ENCODE data around the gene DAD1. TPM values are rescaled to one million over a fixed set of nuclear protein-coding genes. Genes with fewer than 3 reads are reported as not detected.

Gene DAD1
- total and polyA plus RNA-seq, 2 of the 8 experiments (the other 6 are each of a cell fraction or from before 2014, with no cell fraction given): 131 to 440 TPM

DNA sequence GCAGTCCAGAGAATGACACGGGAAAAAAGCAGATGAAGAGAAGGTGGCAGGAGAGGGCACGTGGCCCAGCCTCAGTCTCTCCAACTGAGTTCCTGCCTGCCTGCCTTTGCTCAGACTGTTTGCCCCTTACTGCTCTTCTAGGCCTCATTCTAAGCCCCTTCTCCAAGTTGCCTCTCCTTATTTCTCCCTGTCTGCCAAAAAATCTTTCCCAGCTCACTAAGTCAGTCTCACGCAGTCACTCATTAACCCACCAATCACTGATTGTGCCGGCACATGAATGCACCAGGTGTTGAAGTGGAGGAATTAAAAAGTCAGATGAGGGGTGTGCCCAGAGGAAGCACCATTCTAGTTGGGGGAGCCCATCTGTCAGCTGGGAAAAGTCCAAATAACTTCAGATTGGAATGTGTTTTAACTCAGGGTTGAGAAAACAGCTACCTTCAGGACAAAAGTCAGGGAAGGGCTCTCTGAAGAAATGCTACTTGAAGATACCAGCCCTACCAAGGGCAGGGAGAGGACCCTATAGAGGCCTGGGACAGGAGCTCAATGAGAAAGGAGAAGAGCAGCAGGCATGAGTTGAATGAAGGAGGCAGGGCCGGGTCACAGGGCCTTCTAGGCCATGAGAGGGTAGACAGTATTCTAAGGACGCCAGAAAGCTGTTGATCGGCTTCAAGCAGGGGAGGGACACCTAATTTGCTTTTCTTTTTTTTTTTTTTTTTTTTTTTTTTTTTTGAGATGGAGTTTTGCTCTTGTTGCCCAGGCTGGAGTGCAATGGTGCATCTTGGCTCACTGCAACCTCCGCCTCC lies 40.9 kb downstream of the DAD1 start:
- Histone ChIP-seq H3K4ac (replicated peaks; ENCODE audit: insufficient read length, low read depth, low read length) (peak overlapping the region; percentile 66), H3K56ac (replicated peaks; ENCODE audit: insufficient read length, low read depth, low read length) (no peak overlapping the region), H3K4me1 (replicated peaks in 1 of 4; ENCODE audit: control insufficient read depth in 3 of 4, insufficient read depth in 4 of 4, low read length in 3 of 4) (peaks cover 11 to 21% (median 14%) of the 10 kb centered on the region in 4 experiments), H3K4me3 (ENCODE audit: extremely low read depth in 1 of 4, insufficient read depth in 2 of 4, low read depth in 3 of 4, low read length in 4 of 4) (no peak overlapping the region), H3K27ac (ENCODE audit: low read depth, low read length) (no peak overlapping the region), H3K9ac (replicated peaks in 1 of 4; ENCODE audit: extremely low read depth in 1 of 4, low read depth in 3 of 4, low read length in 3 of 4) (no peak overlapping the region), H4K20me1 (replicated peaks in 1 of 2; ENCODE audit: control insufficient read depth in 1 of 2, insufficient read depth in 2 of 2, low read length in 2 of 2) (no peaks in the 10 kb centered on the region), H3K23me2 (ENCODE audit: low read depth, low read length) (no peaks in the 10 kb centered on the region), H3K23ac (ENCODE audit: insufficient read length) (no peak overlapping the region), H2BK20ac (ENCODE audit: low read length) (peak overlapping the region; percentile 88), H2BK12ac (ENCODE audit: low read depth, low read length) (peak overlapping the region; percentile 3; the same call in 1 of the 2 replicates), H3K18ac (ENCODE audit: extremely low read depth, low read length) (peak overlapping the region; percentile 72; the same call in 1 of the 2 replicates), H2BK15ac (ENCODE audit: low read length) (no peak overlapping the region; the same call in 1 of the 2 replicates), H2AFZ (ENCODE audit: low read length) (no peak overlapping the region), H3K27me3 (replicated peaks in 1 of 4; ENCODE audit: control insufficient read depth in 3 of 4, extremely low read depth in 1 of 4, insufficient read depth in 3 of 4, low read length in 3 of 4) (peaks cover 0 to 2% (median 0%) of the 10 kb centered on the region in 4 experiments; a peak in 2 of 7 replicates), H2AK5ac (ENCODE audit: low read depth, low read length) (peak overlapping the region; percentile 10; the same call in 1 of the 2 replicates), H4K8ac (ENCODE audit: extremely low read depth, insufficient read depth, low read length) (no peak overlapping the region), H3K9me3 (ENCODE audit: insufficient read depth in 2 of 2, low read depth in 1 of 2, low read length in 1 of 2) (no peaks in the 10 kb centered on the region), H4K91ac (replicated peaks; ENCODE audit: insufficient read length, low read length) (peak overlapping the region; percentile 92), H3K79me1 (ENCODE audit: low read depth, low read length) (no peaks in the 10 kb centered on the region), H3K4me2 (ENCODE audit: insufficient read depth in 1 of 2, low read depth in 2 of 2, low read length in 2 of 2) (no peak overlapping the region), H3K14ac (ENCODE audit: insufficient read length) (no peak overlapping the region), H3K79me2 (ENCODE audit: control insufficient read depth in 1 of 2, insufficient read depth in 2 of 2, low read length in 2 of 2) (no peaks in the 10 kb centered on the region), H3K36me3 (ENCODE audit: control insufficient read depth in 2 of 4, insufficient read depth in 4 of 4, low read length in 3 of 4) (no peaks in the 10 kb centered on the region), H4K5ac (ENCODE audit: insufficient read length, low read depth, low read length) (no peak overlapping the region), H2BK5ac (ENCODE audit: low read depth, low read length) (peak overlapping the region; percentile 87; the same call in 1 of the 2 replicates), H2BK120ac (replicated peaks; ENCODE audit: low read depth, low read length) (peak overlapping the region; percentile 16)
- DNase-seq (ENCODE audit: low read depth in 1 of 2, low spot score in 2 of 2) (no peak), FAIRE-seq (no peak)
- ChIA-PET POLR2A (ENCODE audit: partially characterized antibody) (interaction anchor here (1.2 to 1.5 kb wide), 2 partner anchors 20 to 274 kb away, joined by 3 read pairs; no protein-coding TSS in a partner anchor), CTCF (ENCODE audit: partially characterized antibody) (interaction anchor here (0.9 to 3.5 kb wide), 5 partner anchors 8 to 82 kb away, joined by 3 to 20 read pairs (median 4); no protein-coding TSS in a partner anchor)
- WGBS, 2 experiments (ENCODE audit: extremely low coverage in 1 of 2, insufficient coverage in 1 of 2, insufficient read length in 1 of 2, insufficient replicate concordance in 2 of 2, low coverage in 1 of 2, low lambda C conversion rate in 2 of 2, missing lambda C conversion rate in 1 of 2): 92% methylated on average over 7 of the region's 8 CpGs; no CpG with 5 or more reads in 1 of the 2 experiments
- TF ChIP-seq NANOG (IDR thresholded peaks at IDR 0.05; ENCODE audit: insufficient read depth, low read depth, low read length, poor library complexity, severe bottlenecking) (no peak), TAF1 (IDR thresholded peaks at IDR 0.05; ENCODE audit: low read depth, low read length) (no peak), RAD21 (IDR thresholded peaks at IDR 0.05 in 1 of 2, conservative IDR thresholded peaks at IDR 0.05 in 1 of 2; ENCODE audit: low read depth in 2 of 2, low read length in 2 of 2) (no peak), SIN3A (conservative IDR thresholded peaks at IDR 0.05 in 1 of 2, IDR thresholded peaks at IDR 0.05 in 1 of 2; ENCODE audit: low read depth in 1 of 2, low read length in 2 of 2) (no peak), KDM4A (IDR thresholded peaks at IDR 0.05; ENCODE audit: low read depth, low read length, severe bottlenecking) (no peak), RBBP5 (IDR thresholded peaks at IDR 0.05; ENCODE audit: borderline replicate concordance, low read depth, low read length) (no peak), SIX5 (IDR thresholded peaks at IDR 0.05; ENCODE audit: low read depth, low read length) (no peak), TBP (IDR thresholded peaks at IDR 0.05; ENCODE audit: low read depth, low read length) (no peak), JUND (IDR thresholded peaks at IDR 0.05; ENCODE audit: low read length) (no peak), CBX8 (IDR thresholded peaks at IDR 0.05; ENCODE audit: borderline replicate concordance, low read depth, low read length) (no peak), RXRA (IDR thresholded peaks at IDR 0.05; ENCODE audit: insufficient read depth, low read depth, low read length) (no peak)
